Activated naive CD4-positive, alpha-beta T cell treated with anti-CD3 and anti-CD28 coated beads, Interleukin-2, amount 50 U/mL, for 72 hours (primary cell): ENCODE data around the gene CPSF4L. TPM values are rescaled to one million over a fixed set of nuclear protein-coding genes. Genes with fewer than 3 reads are reported as not detected.
"Not testable (repeated sequence)": the region's sequence is repeated elsewhere in the genome, so short reads cannot be mapped to it uniquely, and the experiment has no call there.

ENCODE experiments used
- ATAC-seq, 2 donors: fragments of 150-1000 bp; cut with Tn5 transposase; 2 replicates each; pipeline ENCODE4 v1.10.0; 2021; ENCODE audit warnings: mild to moderate bottlenecking in 2 of 2, moderate library complexity in 2 of 2
- DNase-seq, 2 donors: peaks; one replicate each; pipeline ENCODE4 v3.0.0; 2021 to 2022; ENCODE audit warnings: low spot score in 2 of 2
- H3K27ac Mint-ChIP-seq, 2 donors: one replicate each; pipeline ENCODE4 v1.8.0; 2022; ENCODE audit warnings: mild to moderate bottlenecking in 2 of 2, mixed read lengths in 2 of 2
- H3K36me3 Mint-ChIP-seq, 2 donors: one replicate each; pipeline ENCODE4 v1.8.0; 2022; ENCODE audit warnings: mixed read lengths in 2 of 2
- H3K9me3 Mint-ChIP-seq, 2 donors: one replicate each; pipeline ENCODE4 v1.8.0; 2022; ENCODE audit warnings: mixed read lengths in 2 of 2
- total RNA-seq, 2 donors: library from RNA; stranded (reverse); gene quantifications; one replicate each; pipeline ENCODE4 v1.2.3, GENCODE V29; 2022

The CPSF4L gene
- total RNA-seq: not detected

DNA sequence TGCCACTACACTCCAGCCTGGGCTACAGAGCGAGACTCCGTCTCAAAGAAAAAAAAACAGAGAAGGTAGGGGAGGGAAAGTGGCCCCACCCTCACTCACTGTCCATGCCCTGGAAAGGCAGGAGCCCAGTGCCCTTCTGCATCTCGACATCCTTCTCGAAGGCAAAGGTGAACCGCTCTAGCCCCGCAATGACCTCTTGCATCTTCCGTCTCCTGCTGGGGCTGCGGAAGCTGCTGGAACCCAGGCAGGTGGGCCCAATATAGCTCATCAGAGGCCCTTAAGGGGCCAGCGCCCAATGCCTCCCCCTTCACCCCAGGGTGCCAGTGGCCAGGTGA is at the start of gene CPSF4L:
Gene CPSF4L (minus strand): TSS at position 264 of the 335 bp plus-strand sequence. CDS start 62 bp downstream, at position 202.
- Mint-ChIP-seq H3K27ac (no peak within 1 kb of the TSS), H3K36me3 (no peaks in the 10 kb centered on the region), H3K9me3 (no peaks in the 10 kb centered on the region)
- ATAC-seq (no peak), DNase-seq (no peak)

DNA sequence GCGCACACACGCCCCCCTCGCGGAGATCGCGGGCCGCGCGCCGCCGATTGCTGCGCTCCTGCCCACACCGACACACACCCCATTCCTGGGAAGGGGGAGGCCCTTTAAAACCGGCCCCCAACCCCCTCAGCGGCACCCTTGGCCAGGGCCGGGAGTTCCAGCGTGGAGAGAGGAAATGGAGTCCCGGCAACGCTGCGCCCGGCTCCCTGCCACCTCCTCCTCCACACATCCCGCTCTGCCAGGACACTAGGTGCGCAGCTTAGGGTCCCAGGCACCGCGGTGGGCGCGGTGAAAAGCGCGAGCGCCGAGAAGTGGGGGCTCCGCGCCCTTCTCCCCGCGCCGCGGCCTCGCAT is 49.7 kb upstream of the CPSF4L start:
- Mint-ChIP-seq H3K27ac (no peak overlapping the region), H3K36me3 (no peaks in the 10 kb centered on the region), H3K9me3 (no peaks in the 10 kb centered on the region)
- no peak for DNase-seq
- ATAC-seq: peak; percentile 7 to 23

DNA sequence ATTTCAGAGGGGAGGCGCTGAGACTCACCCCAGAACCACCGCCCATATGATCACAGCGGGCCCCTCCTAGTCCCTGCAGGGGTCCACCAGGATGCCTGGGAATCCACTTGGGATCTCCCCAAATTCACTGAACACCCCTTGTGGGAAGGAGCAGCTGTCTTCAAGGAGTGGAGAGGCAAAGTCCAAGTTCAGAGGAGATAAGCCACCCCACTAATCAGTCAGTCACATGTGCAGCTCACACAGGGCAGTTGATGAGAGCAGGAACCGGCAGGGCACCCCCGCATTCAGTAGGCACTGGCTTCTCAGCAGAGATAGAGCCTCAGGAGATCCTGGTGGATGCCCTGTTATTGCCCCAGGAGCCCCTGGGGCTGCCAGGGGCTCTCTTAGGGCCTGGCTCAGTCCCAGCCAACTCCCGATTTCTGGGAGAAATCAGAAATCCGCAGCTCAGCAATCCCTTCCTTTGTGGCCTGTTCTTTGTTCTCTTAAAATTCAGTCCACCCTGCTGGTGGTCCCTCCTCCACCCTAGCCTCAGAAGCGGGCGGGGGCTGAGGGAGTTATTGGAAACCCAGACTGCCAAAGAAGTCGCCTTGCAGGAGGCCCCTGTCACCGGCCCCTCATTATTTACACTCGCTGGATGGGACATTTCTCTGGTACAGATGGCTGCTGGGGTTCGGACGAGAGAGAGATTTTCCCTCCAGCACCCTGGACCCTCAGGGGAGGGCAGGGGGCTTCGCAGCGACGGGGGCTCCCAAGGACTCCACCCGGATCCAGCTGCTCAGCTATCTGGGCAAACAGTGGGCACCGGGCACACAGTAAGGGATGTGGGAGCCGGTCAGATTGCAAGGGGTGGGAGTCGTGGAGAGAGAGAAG is 48.3 kb upstream of the CPSF4L start:
- Mint-ChIP-seq H3K27ac (peak overlapping the region; percentile 24 to 29), H3K36me3 (no peaks in the 10 kb centered on the region), H3K9me3 (no peaks in the 10 kb centered on the region)
- DNase-seq (no peak), ATAC-seq (no peak)

DNA sequence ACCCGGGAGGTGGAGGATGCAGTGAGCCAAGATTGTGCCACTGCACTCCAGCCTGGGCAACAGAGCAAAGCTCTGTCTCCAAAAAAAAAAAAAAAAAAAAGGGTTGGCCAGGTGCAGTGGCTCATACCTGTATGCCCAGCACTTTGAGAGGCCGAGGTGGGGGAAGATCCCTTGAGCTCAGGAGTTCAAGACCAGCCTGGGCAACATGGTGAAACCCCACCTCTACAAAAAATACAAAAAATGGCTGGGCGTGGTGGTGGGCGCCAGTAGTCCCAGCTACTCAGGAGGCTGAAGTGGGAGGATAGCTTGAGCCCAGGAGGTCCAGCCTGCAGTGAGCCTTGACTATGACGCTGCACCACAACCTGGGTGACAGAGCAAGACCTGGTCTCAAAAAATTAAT is 47.3 kb upstream of the CPSF4L start:
- not testable (repeated sequence) for DNase-seq, H3K9me3 Mint-ChIP-seq, H3K27ac Mint-ChIP-seq, ATAC-seq, H3K36me3 Mint-ChIP-seq

DNA sequence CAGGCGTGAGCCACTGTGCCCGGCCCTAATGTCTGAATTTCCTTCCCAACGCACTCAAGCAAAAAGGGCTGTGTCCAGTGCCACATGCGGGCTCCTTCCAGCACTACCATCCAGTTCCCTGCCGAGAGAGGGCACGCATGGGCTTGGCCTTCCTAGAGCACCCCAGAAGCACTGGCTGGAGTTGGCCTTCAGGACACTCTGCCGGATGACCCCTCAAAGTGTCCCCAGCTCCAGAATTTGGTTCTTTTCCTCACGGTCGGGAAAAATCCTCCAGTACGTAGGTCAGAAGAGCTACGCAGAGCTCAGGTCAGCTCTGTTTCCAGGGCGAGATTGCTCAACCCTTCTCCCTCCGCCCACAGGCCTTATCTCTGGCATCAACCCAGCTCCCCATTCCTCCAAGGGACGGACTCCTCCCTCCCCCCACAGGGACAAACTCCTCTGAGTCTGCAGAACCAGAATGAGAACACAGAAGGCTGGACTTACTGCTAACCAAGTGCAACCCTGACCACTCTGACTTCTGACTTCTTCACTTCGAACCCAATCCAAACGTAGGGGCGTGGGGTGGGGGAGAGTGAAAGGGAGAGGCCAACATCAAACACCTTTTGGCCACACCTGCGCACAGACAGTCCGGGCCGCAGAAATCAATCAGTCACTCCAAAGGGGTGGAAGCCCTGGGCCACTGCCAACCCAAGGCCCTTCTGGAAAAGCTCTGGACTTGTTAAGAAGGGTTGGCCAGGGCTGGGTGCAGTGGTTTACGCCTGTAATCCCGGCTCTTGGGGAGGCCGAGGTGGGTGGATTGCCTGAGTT is 46.5 kb upstream of the CPSF4L start:
- Mint-ChIP-seq H3K36me3 (no peaks in the 10 kb centered on the region), H3K9me3 (no peaks in the 10 kb centered on the region), H3K27ac (no peak overlapping the region)
- no peak for DNase-seq
- no peak for ATAC-seq

DNA sequence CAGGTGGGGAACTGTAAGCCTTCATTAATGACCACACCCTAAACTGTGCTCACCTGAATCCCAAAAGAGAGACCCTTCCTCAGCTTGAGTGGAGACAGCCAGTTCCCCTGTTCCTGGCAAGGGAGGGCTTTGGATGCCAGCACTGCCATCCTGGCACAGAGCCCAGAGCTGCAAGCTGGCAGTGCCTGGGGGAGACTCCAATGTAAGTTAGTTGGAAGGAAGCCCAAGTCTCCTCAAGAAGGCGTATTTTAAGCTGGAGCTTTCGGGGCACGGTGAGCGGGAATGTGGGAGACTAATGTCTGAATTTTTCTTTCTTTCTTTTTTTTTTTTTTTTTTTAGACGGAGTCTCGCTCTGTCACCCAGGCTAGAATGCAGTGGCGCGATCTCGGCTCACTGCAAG is 45.5 kb upstream of the CPSF4L start:
- H3K27ac Mint-ChIP-seq: no peak overlapping the region
- H3K9me3 Mint-ChIP-seq: no peaks in the 10 kb centered on the region
- no peaks in the 10 kb centered on the region for H3K36me3 Mint-ChIP-seq
- no peak for ATAC-seq
- no peak for DNase-seq

- Mint-ChIP-seq H3K27ac (no peak overlapping the region), H3K9me3 (no peaks in the 10 kb centered on the region), H3K36me3 (no peaks in the 10 kb centered on the region)
- ATAC-seq: no peak
- no peak for DNase-seq
Measured at GRCh38 chr17:73305845-73306836, 44.5 kb upstream of the CPSF4L start.

- H3K9me3 Mint-ChIP-seq: no peaks in the 10 kb centered on the region
- DNase-seq: no peak
- no peaks in the 10 kb centered on the region for H3K36me3 Mint-ChIP-seq
- ATAC-seq: no peak
- no peak overlapping the region for H3K27ac Mint-ChIP-seq
Measured at GRCh38 chr17:73304971-73305812, 43.5 kb upstream of the CPSF4L start.

DNA sequence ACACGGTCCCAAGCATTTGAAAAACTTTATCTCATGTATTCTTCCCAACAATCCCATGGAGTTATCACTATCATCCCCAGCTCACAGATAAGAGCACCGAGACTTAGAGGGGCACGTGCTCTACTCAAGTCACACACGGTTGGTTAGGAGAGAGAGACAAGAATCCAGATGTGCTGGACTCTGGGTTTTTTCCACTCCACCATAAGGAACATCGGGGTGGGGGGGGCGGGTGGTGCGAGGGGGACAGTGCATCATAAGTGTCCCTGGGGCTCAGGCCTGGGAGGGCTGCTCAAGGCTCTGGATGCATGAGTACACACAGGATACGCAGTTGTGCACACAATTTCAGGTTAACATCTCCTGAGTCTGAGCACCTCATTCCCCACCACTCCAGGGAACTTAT is 42.8 kb upstream of the CPSF4L start:
- ATAC-seq (no peak), DNase-seq (no peak)
- no peaks in the 10 kb centered on the region for H3K36me3 Mint-ChIP-seq
- H3K9me3 Mint-ChIP-seq: no peaks in the 10 kb centered on the region
- H3K27ac Mint-ChIP-seq: no peak overlapping the region

DNA sequence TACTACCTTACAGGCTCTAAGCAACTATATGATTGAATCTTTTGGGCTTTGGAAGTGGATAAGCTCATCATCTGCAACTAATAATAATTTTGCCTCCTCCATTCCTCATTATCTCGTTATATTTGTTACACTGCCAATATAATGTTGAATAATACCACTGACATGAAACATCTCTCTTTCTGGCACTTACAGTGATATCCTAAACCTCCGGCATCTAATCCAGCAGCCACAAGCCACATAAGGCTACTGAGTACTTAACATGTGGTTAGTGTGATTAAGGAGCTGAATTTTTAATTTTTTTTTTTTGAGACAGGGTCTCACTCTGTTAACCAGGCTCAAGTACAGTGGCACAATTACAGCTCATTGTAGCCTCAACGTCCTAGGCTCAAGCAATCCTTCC is 40.5 kb upstream of the CPSF4L start:
- Mint-ChIP-seq H3K36me3 (no peaks in the 10 kb centered on the region), H3K9me3 (no peaks in the 10 kb centered on the region), H3K27ac (no peak overlapping the region)
- no peak for ATAC-seq
- DNase-seq: no peak

DNA sequence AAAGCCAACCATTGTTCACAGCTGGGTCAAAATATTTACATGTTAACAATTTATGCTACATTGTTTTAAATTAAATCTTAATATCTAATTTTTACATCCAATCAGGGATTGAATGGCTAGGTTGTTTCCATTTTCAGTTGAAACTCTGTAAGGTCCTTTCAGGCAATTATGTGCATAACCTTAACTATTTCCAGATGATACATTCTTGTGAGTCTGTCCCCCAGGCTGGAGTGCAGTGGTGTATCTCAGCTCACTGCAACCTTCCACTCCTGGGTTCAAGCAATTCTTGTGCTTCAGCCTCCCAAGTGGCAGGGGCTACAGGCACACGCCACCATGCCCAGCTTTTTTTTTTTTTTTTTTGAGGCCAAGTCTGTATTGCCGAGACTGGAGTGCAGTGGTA is 39.7 kb upstream of the CPSF4L start:
- Mint-ChIP-seq H3K27ac (no peak overlapping the region), H3K9me3 (no peaks in the 10 kb centered on the region), H3K36me3 (no peaks in the 10 kb centered on the region)
- DNase-seq (no peak), ATAC-seq (no peak)

GRCh38 chr17:73300392-73300791 is 38.7 kb upstream of the CPSF4L start:
- DNase-seq (no peak), ATAC-seq (no peak)
- Mint-ChIP-seq H3K36me3 (no peaks in the 10 kb centered on the region), H3K9me3 (no peaks in the 10 kb centered on the region), H3K27ac (no peak overlapping the region)

- Mint-ChIP-seq H3K27ac (no peak overlapping the region), H3K9me3 (no peaks in the 10 kb centered on the region), H3K36me3 (no peaks in the 10 kb centered on the region)
- no peak for ATAC-seq
- no peak for DNase-seq
Measured at GRCh38 chr17:73297934-73298861, 36.5 kb upstream of the CPSF4L start.

GRCh38 chr17:73293480-73293911 is 31.8 kb upstream of the CPSF4L start:
- no peak for DNase-seq
- no peaks in the 10 kb centered on the region for H3K9me3 Mint-ChIP-seq

GRCh38 chr17:73293031-73293430 is 31.4 kb upstream of the CPSF4L start:
- Mint-ChIP-seq H3K9me3 (no peaks in the 10 kb centered on the region), H3K27ac (peak overlapping the region in 1 of 2 donors; percentile 44), H3K36me3 (no peaks in the 10 kb centered on the region)
- no peak for DNase-seq
- no peak for ATAC-seq

More at GRCh38 chr17:73293480-73293911, 31.8 kb upstream of the CPSF4L start:
- ATAC-seq: no peak
- no peak overlapping the region for H3K27ac Mint-ChIP-seq
- no peaks in the 10 kb centered on the region for H3K36me3 Mint-ChIP-seq
